HepG2 (cell line): ENCODE data around the gene C20orf202. TPM values are rescaled to one million over a fixed set of nuclear protein-coding genes. Genes with fewer than 3 reads are reported as not detected.
A peak's percentile ranks its signal among the peaks of the same experiment; 100 is the strongest.

Experiments
- FOSL2 ChIP-seq: sonication (generic); formaldehyde crosslinking; IDR thresholded peaks from 2 replicates; pipeline ENCODE4 v1.4.0; 2020; ENCODE audit warnings: missing genetic modification reagents
- HIC2 ChIP-seq: sonication (generic); formaldehyde crosslinking; IDR thresholded peaks from 2 replicates; pipeline ENCODE4 v1.9.0; 2022; ENCODE audit warnings: low read depth, missing genetic modification reagents
- KIAA2018 ChIP-seq: sonication (generic); formaldehyde crosslinking; IDR thresholded peaks from 2 replicates; pipeline ENCODE4 v1.5.0; 2020; ENCODE audit warnings: mild to moderate bottlenecking, missing genetic modification reagents, borderline replicate concordance
- POLR2AphosphoS2 ChIP-seq: IDR thresholded peaks from 2 replicates; pipeline ENCODE4 v1.6.1; 2011; ENCODE audit warnings: low read depth, low read length, improper control_type of control experiment
- RERE ChIP-seq: IDR thresholded peaks from 2 replicates; pipeline ENCODE4 v1.6.1; 2016; ENCODE audit warnings: low read depth, missing genetic modification reagents, missing compliant biosample characterization
- SCMH1 ChIP-seq: sonication (generic); formaldehyde crosslinking; IDR thresholded peaks from 2 replicates; pipeline ENCODE4 v1.9.0; 2021; ENCODE audit warnings: missing genetic modification reagents, mild to moderate bottlenecking, borderline replicate concordance
- SMARCE1 ChIP-seq: fragments of 450-650 bp; IDR thresholded peaks from 2 replicates; pipeline ENCODE4 v1.6.1; 2017; ENCODE audit warnings: borderline replicate concordance
- SUZ12 ChIP-seq: fragments of 150-350 bp; IDR thresholded peaks from 2 replicates; pipeline ENCODE4 v1.6.1; 2014; ENCODE audit warnings: low read depth, low read length
- ZFP1 ChIP-seq: IDR thresholded peaks from 2 replicates; pipeline ENCODE4 v1.6.1; 2016
- ZMYM2 ChIP-seq: sonication (generic); formaldehyde crosslinking; IDR thresholded peaks from 2 replicates; pipeline ENCODE4 v1.8.0; 2022; ENCODE audit warnings: mild to moderate bottlenecking, missing genetic modification reagents
- ZNF225 ChIP-seq: sonication (generic); formaldehyde crosslinking; IDR thresholded peaks from 2 replicates; pipeline ENCODE4 v1.4.0; 2020; ENCODE audit warnings: mild to moderate bottlenecking, missing genetic modification reagents
- ZNF501 ChIP-seq: sonication (generic); formaldehyde crosslinking; IDR thresholded peaks from 2 replicates; pipeline ENCODE4 v1.5.1; 2020; ENCODE audit warnings: mild to moderate bottlenecking, moderate library complexity, missing genetic modification reagents
- ZNF644 ChIP-seq: IDR thresholded peaks from 2 replicates; pipeline ENCODE4 v1.6.1; 2016; ENCODE audit warnings: low read depth
- ZNF713 ChIP-seq: sonication (generic); formaldehyde crosslinking; IDR thresholded peaks from 2 replicates; pipeline ENCODE4 v1.4.0; 2020; ENCODE audit warnings: mild to moderate bottlenecking, missing genetic modification reagents
- ZNF891 ChIP-seq: sonication (generic); formaldehyde crosslinking; IDR thresholded peaks from 2 replicates; pipeline ENCODE4 v1.5.0; 2020; ENCODE audit warnings: mild to moderate bottlenecking, missing genetic modification reagents
- polyA plus RNA-seq, 8 experiments: library from polyadenylated mRNA; depleted of rRNA in 3 of 8; stranded (reverse) in 7 of 8; unstranded in 1 of 8; fragments of >200 nt; fragmentation: Illumina TruSeq in 4 of 8; extraction: Trizol in 4 of 8; gene quantifications; 2 replicates each; pipeline versions ENCODE4 v1.2.1 to v1.2.3, GENCODE V29; 2011 to 2016; ENCODE audit warnings: low read depth in 4 of 8, missing spikeins in 1 of 8, mixed read lengths in 1 of 8; ENCODE audit not compliant: insufficient read depth in 1 of 8
- total RNA-seq, 5 experiments: library from RNA; depleted of rRNA; stranded (reverse); fragments of >200 nt; fragmentation: Illumina TruSeq; extraction: Trizol; gene quantifications; 2 replicates each; pipeline ENCODE4 v1.2.3, GENCODE V29; 2016; ENCODE audit warnings: low read depth in 1 of 5

The C20orf202 gene
- total and polyA plus RNA-seq, 2 of the 13 experiments (the other 11 are each of a cell fraction or from before 2014, with no cell fraction given) = 0.20 to 1.2 TPM

GRCh38 chr20:1184638-1185315 lies 18.5 kb upstream of the C20orf202 start, which contains the start of gene TMEM74B (continued):
- TF ChIP-seq RERE (CRISPR knock-in tag) = no peak
- TF ChIP-seq ZNF501 (CRISPR knock-in tag) = no peak; the same call in 1 of the 2 replicates
- no peak for TF ChIP-seq ZMYM2 (CRISPR knock-in tag)
- no peak for TF ChIP-seq ZNF225 (CRISPR knock-in tag)
- TF ChIP-seq KIAA2018 (CRISPR knock-in tag) = peak; percentile 48; the same call in 1 of the 2 replicates
- no peak for TF ChIP-seq SCMH1 (CRISPR knock-in tag)
- no peak for TF ChIP-seq HIC2 (CRISPR knock-in tag)
- TF ChIP-seq ZNF891 (CRISPR knock-in tag) = no peak
- no peak for TF ChIP-seq ZFP1 (CRISPR knock-in tag)
- no peak for TF ChIP-seq ZNF713
- TF ChIP-seq SMARCE1 = no peak
- no peak for TF ChIP-seq ZNF644 (CRISPR knock-in tag)
- TF ChIP-seq FOSL2 = no peak
- TF ChIP-seq POLR2AphosphoS2 = no peak
- TF ChIP-seq SUZ12 = no peak
